PFSK-1 (cell line): ENCODE measurements around the gene ATG7.

Experiments
- FOXP2 ChIP-seq: optimal IDR thresholded peaks from 2 replicates; pipeline ENCODE3; 2011; ENCODE audit warnings: borderline replicate concordance, control low read depth, inconsistent platforms; ENCODE audit not compliant: insufficient read depth; ENCODE audit errors: extremely low read length, extremely low read depth
- POLR2AphosphoS5 ChIP-seq: IDR thresholded peaks from 2 replicates; pipeline ENCODE4 v1.6.1; 2012; ENCODE audit warnings: low read depth, mild to moderate bottlenecking, control low read depth, low read length, moderate library complexity
- REST ChIP-seq, 2 experiments: IDR thresholded peaks; 2 replicates each; pipeline versions ENCODE4 v1.6.1 to v1.8.0; 2011 to 2012; ENCODE audit warnings: low read depth in 2 of 2, low read length in 2 of 2, control low read depth in 1 of 2, inconsistent platforms in 1 of 2, mild to moderate bottlenecking in 1 of 2, moderate library complexity in 1 of 2; ENCODE audit not compliant: insufficient read depth in 1 of 2
- SIN3A ChIP-seq: IDR thresholded peaks from 2 replicates; pipeline ENCODE4 v1.6.1; 2012; ENCODE audit warnings: mild to moderate bottlenecking, low read length, moderate library complexity, borderline replicate concordance; ENCODE audit not compliant: insufficient read depth
- TAF1 ChIP-seq: IDR thresholded peaks from 2 replicates; pipeline ENCODE4 v1.6.1; 2012; ENCODE audit warnings: low read length, control low read depth, borderline replicate concordance; ENCODE audit not compliant: insufficient read depth

- TF ChIP-seq POLR2AphosphoS5 (no peak), SIN3A (no peak), TAF1 (no peak), REST (IDR thresholded peaks at IDR 0.05; ENCODE audit: insufficient read depth in 1 of 2, low read depth in 2 of 2, low read length in 2 of 2) (no peak), FOXP2 (no peak)
Measured at GRCh38 chr3:11606090-11606784, 334.0 kb downstream of the ATG7 start.
